Mesothelial cell of epicardium (in vitro differentiated cells): Measurements from ENCODE around the gene CLDND1. TPM values are rescaled to one million over a fixed set of nuclear protein-coding genes. Genes with fewer than 3 reads are reported as not detected.

Experiments used
- DNase-seq, 2 experiments: peaks; one replicate each; pipeline ENCODE4 v3.0.0; 2021; ENCODE audit warnings: low spot score in 2 of 2; ENCODE audit not compliant: unreplicated experiment in 2 of 2
- H3K27ac Mint-ChIP-seq: 2 replicates; pipeline ENCODE4 v1.8.0; 2021; ENCODE audit warnings: mixed read lengths
- H3K27me3 Mint-ChIP-seq: 2 replicates; pipeline ENCODE4 v1.8.0; 2021; ENCODE audit warnings: low read depth, mixed read lengths
- H3K36me3 Mint-ChIP-seq: 2 replicates; pipeline ENCODE4 v1.8.0; 2021; ENCODE audit warnings: mixed read lengths
- H3K4me1 Mint-ChIP-seq: 2 replicates; pipeline ENCODE4 v1.8.0; 2021; ENCODE audit warnings: mixed read lengths
- H3K4me3 Mint-ChIP-seq: 2 replicates; pipeline ENCODE4 v1.8.0; 2021; ENCODE audit warnings: mild to moderate bottlenecking, moderate library complexity, mixed read lengths
- H3K9me3 Mint-ChIP-seq: 2 replicates; pipeline ENCODE4 v1.8.0; 2021; ENCODE audit warnings: mixed read lengths
- total RNA-seq: library from RNA; stranded (reverse); gene quantifications from 3 replicates; pipeline ENCODE4 v1.2.1, GENCODE V29; 2021
- TF ChIP-seq, protein P1 (sequence below): fragments of 200-600 bp; sonication (generic); IDR thresholded peaks from one replicate; pipeline ENCODE4 v1.5.0; 2021; ENCODE audit warnings: antibody characterized with exemption; ENCODE audit not compliant: unreplicated experiment

Gene CLDND1
- 73.6 to 89.0 TPM (median 87.2 TPM) in 3 replicates for total RNA-seq

- peak; percentile 86 to 93 for DNase-seq
- Mint-ChIP-seq H3K27me3 (peaks cover 2% of the 10 kb centered on the region), H3K36me3 (peaks cover 9% of the 10 kb centered on the region), H3K9me3 (no peaks in the 10 kb centered on the region), H3K4me3 (peak within 1 kb of the TSS; percentile 80), H3K4me1 (peaks cover 18% of the 10 kb centered on the region), H3K27ac (peak within 1 kb of the TSS; percentile 97)
- TF ChIP-seq, protein P1, sequence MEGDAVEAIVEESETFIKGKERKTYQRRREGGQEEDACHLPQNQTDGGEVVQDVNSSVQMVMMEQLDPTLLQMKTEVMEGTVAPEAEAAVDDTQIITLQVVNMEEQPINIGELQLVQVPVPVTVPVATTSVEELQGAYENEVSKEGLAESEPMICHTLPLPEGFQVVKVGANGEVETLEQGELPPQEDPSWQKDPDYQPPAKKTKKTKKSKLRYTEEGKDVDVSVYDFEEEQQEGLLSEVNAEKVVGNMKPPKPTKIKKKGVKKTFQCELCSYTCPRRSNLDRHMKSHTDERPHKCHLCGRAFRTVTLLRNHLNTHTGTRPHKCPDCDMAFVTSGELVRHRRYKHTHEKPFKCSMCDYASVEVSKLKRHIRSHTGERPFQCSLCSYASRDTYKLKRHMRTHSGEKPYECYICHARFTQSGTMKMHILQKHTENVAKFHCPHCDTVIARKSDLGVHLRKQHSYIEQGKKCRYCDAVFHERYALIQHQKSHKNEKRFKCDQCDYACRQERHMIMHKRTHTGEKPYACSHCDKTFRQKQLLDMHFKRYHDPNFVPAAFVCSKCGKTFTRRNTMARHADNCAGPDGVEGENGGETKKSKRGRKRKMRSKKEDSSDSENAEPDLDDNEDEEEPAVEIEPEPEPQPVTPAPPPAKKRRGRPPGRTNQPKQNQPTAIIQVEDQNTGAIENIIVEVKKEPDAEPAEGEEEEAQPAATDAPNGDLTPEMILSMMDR: no peak
Measured at GRCh38 chr3:98522544-98523281, at the start of gene CLDND1. CLDND1 (minus strand) TSS chr3:98522902; CDS start chr3:98521424, 1,478 bp downstream.

GRCh38 chr3:98568402-98568801 is 45.7 kb upstream of the CLDND1 start:
- TF ChIP-seq, protein P1: no peak
- H3K27ac Mint-ChIP-seq: no peak overlapping the region
- H3K27me3 Mint-ChIP-seq: no peaks in the 10 kb centered on the region
- no peak overlapping the region for H3K4me3 Mint-ChIP-seq
- no peak for DNase-seq
- H3K4me1 Mint-ChIP-seq: peaks cover 2% of the 10 kb centered on the region
- no peaks in the 10 kb centered on the region for H3K36me3 Mint-ChIP-seq
- no peaks in the 10 kb centered on the region for H3K9me3 Mint-ChIP-seq

DNA sequence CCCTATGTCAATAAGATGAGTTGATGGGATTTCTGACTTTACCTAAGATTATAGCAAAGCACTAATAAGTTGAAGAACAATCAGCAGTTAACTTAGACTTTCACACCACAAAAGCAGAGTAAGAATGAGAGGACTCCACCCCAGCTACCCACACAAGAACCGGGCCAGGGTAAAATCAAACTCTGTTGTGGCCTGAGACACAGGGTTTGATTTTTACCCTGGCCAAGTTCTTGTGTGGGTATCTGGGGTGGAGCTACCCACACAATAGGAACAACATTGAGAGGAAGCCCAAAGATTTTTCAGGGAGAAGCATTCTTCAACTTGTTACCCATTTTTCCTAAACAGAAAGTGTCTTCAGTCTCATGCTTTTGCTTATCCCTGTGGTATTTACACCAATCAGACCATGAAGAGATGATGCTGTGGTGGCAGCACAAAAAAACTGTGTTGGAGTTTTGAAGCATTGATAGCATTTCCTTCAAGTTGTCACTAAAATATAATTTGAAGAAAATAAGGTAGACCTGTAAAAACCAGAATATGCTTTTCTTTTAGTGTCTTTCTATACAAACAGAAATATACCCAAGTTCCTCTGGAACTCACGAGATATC is 45.1 kb upstream of the CLDND1 start:
- TF ChIP-seq, protein P1: no peak
- peaks cover 1% of the 10 kb centered on the region for H3K27me3 Mint-ChIP-seq
- no peaks in the 10 kb centered on the region for H3K9me3 Mint-ChIP-seq
- H3K4me3 Mint-ChIP-seq: no peak overlapping the region
- DNase-seq: no peak
- H3K36me3 Mint-ChIP-seq: no peaks in the 10 kb centered on the region
- H3K4me1 Mint-ChIP-seq: no peaks in the 10 kb centered on the region
- H3K27ac Mint-ChIP-seq: no peak overlapping the region

- Mint-ChIP-seq H3K4me3 (no peak overlapping the region), H3K27ac (no peak overlapping the region), H3K4me1 (no peaks in the 10 kb centered on the region), H3K36me3 (no peaks in the 10 kb centered on the region), H3K9me3 (no peaks in the 10 kb centered on the region), H3K27me3 (peaks cover 1% of the 10 kb centered on the region)
- TF ChIP-seq, protein P1: no peak
- DNase-seq: no peak
Measured at GRCh38 chr3:98565843-98566242, 43.1 kb upstream of the CLDND1 start.

DNA sequence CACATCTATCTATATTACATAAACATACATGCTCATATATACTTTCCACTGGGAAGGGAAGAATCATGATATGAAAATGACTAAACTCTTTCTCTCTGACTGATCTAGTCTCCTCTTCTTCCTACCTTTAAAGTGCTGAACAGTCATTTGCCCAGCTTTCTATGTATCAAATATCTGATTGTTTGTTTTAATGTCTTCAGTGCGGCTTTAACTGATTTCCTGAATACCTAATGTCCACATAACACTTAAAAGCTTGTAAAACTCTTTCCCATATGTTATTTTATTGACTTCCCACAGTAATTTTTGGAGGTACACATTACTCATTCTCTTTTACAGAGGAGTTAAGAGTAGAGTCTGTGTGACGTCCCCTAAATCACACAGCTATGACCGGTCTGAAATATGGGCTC is 42.5 kb upstream of the CLDND1 start:
- Mint-ChIP-seq H3K27me3 (peaks cover 1% of the 10 kb centered on the region), H3K27ac (no peak overlapping the region), H3K36me3 (no peaks in the 10 kb centered on the region), H3K9me3 (no peaks in the 10 kb centered on the region), H3K4me1 (no peaks in the 10 kb centered on the region), H3K4me3 (no peak overlapping the region)
- TF ChIP-seq, protein P1: no peak
- no peak for DNase-seq
